Tibial nerve (tissue), 3 donors: Measurements from ENCODE around the gene KATNB1.
"Not testable (repeated sequence)": the region's sequence is repeated elsewhere in the genome, so short reads cannot be mapped to it uniquely, and the experiment has no call there.

Experiments used
- POLR2A ChIP-seq, 2 donors: fragments of 450-650 bp; IDR thresholded peaks; one replicate each; pipeline ENCODE4 v1.6.1; 2017; ENCODE audit warnings: antibody characterized with exemption in 2 of 2, mild to moderate bottlenecking in 2 of 2, moderate library complexity in 2 of 2
- TF ChIP-seq, protein P1 (sequence below), 5 experiments: fragments of 200-600 bp in 3 of 5; fragments of 450-650 bp in 2 of 5; sonication (generic) in 3 of 5; IDR thresholded peaks; one replicate each; pipeline ENCODE4 v1.5.1; 2016 to 2019; ENCODE audit warnings: antibody characterized with exemption in 5 of 5, mild to moderate bottlenecking in 3 of 5, moderate library complexity in 2 of 5

DNA sequence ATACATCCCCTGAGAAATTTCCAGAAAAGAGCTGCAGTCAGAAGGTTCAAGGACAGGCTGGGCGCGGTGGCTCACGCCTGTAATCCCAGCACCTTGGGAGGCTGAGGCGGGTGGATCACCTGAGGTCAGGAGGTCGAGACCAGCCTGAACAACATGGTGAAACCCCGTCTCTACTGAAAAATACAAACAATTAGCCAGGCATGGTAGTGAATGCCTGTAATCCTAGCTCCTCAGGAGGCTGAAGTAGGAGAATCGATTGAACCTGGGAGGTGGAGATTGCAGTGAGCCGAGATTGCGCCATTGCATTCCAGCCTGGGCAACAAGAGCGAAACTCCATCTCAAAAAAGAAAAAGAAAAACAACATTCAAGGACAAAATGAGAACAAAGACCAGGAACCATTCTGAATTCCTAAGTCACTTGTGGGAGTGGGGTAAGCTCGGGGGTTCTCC lies 47.1 kb downstream of the KATNB1 start:
- not testable (repeated sequence) for TF ChIP-seq POLR2A (IDR thresholded peaks at IDR 0.05)
- TF ChIP-seq, protein P1, sequence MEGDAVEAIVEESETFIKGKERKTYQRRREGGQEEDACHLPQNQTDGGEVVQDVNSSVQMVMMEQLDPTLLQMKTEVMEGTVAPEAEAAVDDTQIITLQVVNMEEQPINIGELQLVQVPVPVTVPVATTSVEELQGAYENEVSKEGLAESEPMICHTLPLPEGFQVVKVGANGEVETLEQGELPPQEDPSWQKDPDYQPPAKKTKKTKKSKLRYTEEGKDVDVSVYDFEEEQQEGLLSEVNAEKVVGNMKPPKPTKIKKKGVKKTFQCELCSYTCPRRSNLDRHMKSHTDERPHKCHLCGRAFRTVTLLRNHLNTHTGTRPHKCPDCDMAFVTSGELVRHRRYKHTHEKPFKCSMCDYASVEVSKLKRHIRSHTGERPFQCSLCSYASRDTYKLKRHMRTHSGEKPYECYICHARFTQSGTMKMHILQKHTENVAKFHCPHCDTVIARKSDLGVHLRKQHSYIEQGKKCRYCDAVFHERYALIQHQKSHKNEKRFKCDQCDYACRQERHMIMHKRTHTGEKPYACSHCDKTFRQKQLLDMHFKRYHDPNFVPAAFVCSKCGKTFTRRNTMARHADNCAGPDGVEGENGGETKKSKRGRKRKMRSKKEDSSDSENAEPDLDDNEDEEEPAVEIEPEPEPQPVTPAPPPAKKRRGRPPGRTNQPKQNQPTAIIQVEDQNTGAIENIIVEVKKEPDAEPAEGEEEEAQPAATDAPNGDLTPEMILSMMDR (IDR thresholded peaks at IDR 0.05) = not testable (repeated sequence)
